GM21825 (cell line): Measurements from ENCODE around the gene PLA2G12B.
"Not testable (repeated sequence)": the region's sequence is repeated elsewhere in the genome, so short reads cannot be mapped to it uniquely, and the experiment has no call there.

Experiments
- ATAC-seq: cut with Tn5 transposase; IDR thresholded peaks from one replicate; pipeline ENCODE4 v1.9.1; 2021; ENCODE audit warnings: mild to moderate bottlenecking, moderate library complexity; ENCODE audit not compliant: unreplicated experiment

Gene PLA2G12B

GRCh38 chr10:72943498-72944234 lies 10.9 kb downstream of the PLA2G12B start:
- ATAC-seq: no peak

GRCh38 chr10:72935361-72935760 lies 19.2 kb downstream of the PLA2G12B start:
- no peak for ATAC-seq

GRCh38 chr10:72932259-72933015 lies 22.2 kb downstream of the PLA2G12B start:
- ATAC-seq: no peak

- ATAC-seq: no peak
Observed at GRCh38 chr10:72930276-72930675, 24.3 kb downstream of the PLA2G12B start.

- ATAC-seq: no peak
Observed at GRCh38 chr10:72928798-72929197, 25.8 kb downstream of the PLA2G12B start.

GRCh38 chr10:72927485-72927884 lies 27.1 kb downstream of the PLA2G12B start:
- no peak for ATAC-seq

GRCh38 chr10:72925951-72926465 lies 28.6 kb downstream of the PLA2G12B start:
- no peak for ATAC-seq

- no peak for ATAC-seq
Observed at GRCh38 chr10:72924351-72924750, 30.3 kb downstream of the PLA2G12B start.

- ATAC-seq: not testable (repeated sequence)
Observed at GRCh38 chr10:72921147-72921683, 33.4 kb downstream of the PLA2G12B start.

- no peak for ATAC-seq
Observed at GRCh38 chr10:72918352-72918751, 36.3 kb downstream of the PLA2G12B start.

- not testable (repeated sequence) for ATAC-seq
Observed at GRCh38 chr10:72917803-72918332, 36.7 kb downstream of the PLA2G12B start.

GRCh38 chr10:72917201-72917600 lies 37.4 kb downstream of the PLA2G12B start:
- ATAC-seq: not testable (repeated sequence)

GRCh38 chr10:72913287-72913686 lies 41.3 kb downstream of the PLA2G12B start:
- ATAC-seq: no peak

- no peak for ATAC-seq
Observed at GRCh38 chr10:72912736-72913135, 41.9 kb downstream of the PLA2G12B start.

- ATAC-seq: no peak
Observed at GRCh38 chr10:72911758-72912157, 42.8 kb downstream of the PLA2G12B start.

- ATAC-seq: no peak
Observed at GRCh38 chr10:72910705-72911104, 43.9 kb downstream of the PLA2G12B start.

- no peak for ATAC-seq
Observed at GRCh38 chr10:72906446-72906845, 48.2 kb downstream of the PLA2G12B start.

GRCh38 chr10:72904806-72905205 lies 49.8 kb downstream of the PLA2G12B start:
- no peak for ATAC-seq

GRCh38 chr10:72903941-72904446 lies 50.6 kb downstream of the PLA2G12B start:
- ATAC-seq: not testable (repeated sequence)

- ATAC-seq: no peak
Observed at GRCh38 chr10:72899545-72899944, 55.1 kb downstream of the PLA2G12B start.

- ATAC-seq: no peak
Observed at GRCh38 chr10:72898616-72899015, 56.0 kb downstream of the PLA2G12B start.
